Keratinocyte (primary cell): Measurements from ENCODE around the gene HCN3. TPM values are rescaled to one million over a fixed set of nuclear protein-coding genes. Genes with fewer than 3 reads are reported as not detected.

Experiments
- DNase-seq: peaks from one replicate; pipeline ENCODE4 v3.0.0-alpha.2; 2011; ENCODE audit warnings: low read depth, missing footprints, low spot score
- FAIRE-seq: peaks from 2 replicates; lab custom pipeline; 2011; peaks lifted over from hg19 to GRCh38; lab: Jason Lieb, UNC
- H2AFZ ChIP-seq: 2 replicates; pipeline ENCODE4 v1.6.0; 2012; ENCODE audit warnings: low read length, control low read depth, inconsistent platforms; ENCODE audit not compliant: control insufficient read depth
- H3K27ac ChIP-seq: 2 replicates; pipeline ENCODE4 v1.5.1; 2011; ENCODE audit warnings: low read length; ENCODE audit not compliant: control insufficient read depth, insufficient read depth
- H3K27me3 ChIP-seq: 3 replicates; pipeline ENCODE4 v1.6.0; 2011; ENCODE audit warnings: low read length; ENCODE audit not compliant: control insufficient read depth, insufficient read depth; ENCODE audit errors: extremely low read depth
- H3K36me3 ChIP-seq, 2 experiments: 2 replicates in 1 of 2; 3 replicates in 1 of 2; pipeline ENCODE4 v1.5.1; 2011; ENCODE audit warnings: low read length in 2 of 2, mild to moderate bottlenecking in 1 of 2; ENCODE audit not compliant: control insufficient read depth in 2 of 2, insufficient read depth in 2 of 2; ENCODE audit errors: extremely low read depth in 1 of 2
- H3K4me1 ChIP-seq: 3 replicates; pipeline ENCODE4 v1.5.1; 2011; ENCODE audit warnings: low read length; ENCODE audit not compliant: control insufficient read depth, insufficient read depth; ENCODE audit errors: extremely low read depth
- H3K4me2 ChIP-seq: 3 replicates; pipeline ENCODE4 v1.6.0; 2011; ENCODE audit warnings: low read depth, low read length; ENCODE audit not compliant: control insufficient read depth, insufficient read depth; ENCODE audit errors: extremely low read depth
- H3K4me3 ChIP-seq, 3 experiments: fragments of 200-600 bp in 1 of 3; sonication (generic) in 1 of 3; 2 replicates in 2 of 3; 3 replicates in 1 of 3; pipeline ENCODE4 v1.5.1; 2011 to 2016; ENCODE audit warnings: low read length in 3 of 3, mild to moderate bottlenecking in 3 of 3, control low read depth in 2 of 3, inconsistent platforms in 1 of 3, low read depth in 1 of 3, mixed read lengths in 1 of 3, mixed run types in 1 of 3, moderate library complexity in 1 of 3; ENCODE audit not compliant: control insufficient read depth in 2 of 3, insufficient read depth in 2 of 3; ENCODE audit errors: extremely low read depth in 1 of 3
- H3K79me2 ChIP-seq: 2 replicates; pipeline ENCODE4 v1.6.0; 2012; ENCODE audit warnings: low read length; ENCODE audit not compliant: control insufficient read depth, insufficient read depth
- H3K9ac ChIP-seq: 3 replicates; pipeline ENCODE4 v1.6.0; 2011; ENCODE audit warnings: low read length; ENCODE audit not compliant: control insufficient read depth, insufficient read depth; ENCODE audit errors: extremely low read depth
- H3K9me1 ChIP-seq: 3 replicates; pipeline ENCODE4 v1.6.0; 2011; ENCODE audit warnings: low read length; ENCODE audit not compliant: control insufficient read depth, insufficient read depth; ENCODE audit errors: extremely low read depth
- H3K9me3 ChIP-seq: 2 replicates; pipeline ENCODE4 v1.5.1; 2012; ENCODE audit warnings: low read depth, low read length; ENCODE audit not compliant: control insufficient read depth
- H4K20me1 ChIP-seq: 3 replicates; pipeline ENCODE4 v1.6.0; 2011; ENCODE audit warnings: low read length; ENCODE audit not compliant: control insufficient read depth, insufficient read depth; ENCODE audit errors: extremely low read depth
- EZH2 ChIP-seq: IDR thresholded peaks from one replicate; pipeline ENCODE4 v1.6.1; 2012; ENCODE audit warnings: inconsistent platforms, mild to moderate bottlenecking, low read length, moderate library complexity
- dilution Hi-C: fragments of 300-500 bp; cut with MboI; formaldehyde crosslinking; loops from one replicate; pipeline ENCODE4 v1.7.0; 2020; ENCODE audit warnings: low sequenced_read_pairs; ENCODE audit not compliant: extremely low pct_ligation_motif_present
- polyA plus RNA-seq, 5 experiments: library from polyadenylated mRNA; depleted of rRNA in 3 of 5; stranded (reverse) in 3 of 5; stranded (forward) in 1 of 5; unstranded in 1 of 5; fragments of >200 nt; gene quantifications; 1 replicate in 1 of 5; 2 replicates in 3 of 5; 3 replicates in 1 of 5; pipeline versions ENCODE4 v1.2.1 to v1.2.3, GENCODE V29; 2011 to 2012; ENCODE audit warnings: missing spikeins in 2 of 5, low read depth in 1 of 5, low replicate concordance in 1 of 5
- TF ChIP-seq, protein P1 (sequence below), 3 experiments: IDR thresholded peaks in 1 of 3; conservative IDR thresholded peaks in 1 of 3; optimal IDR thresholded peaks in 1 of 3; 2 replicates in 2 of 3; 3 replicates in 1 of 3; pipeline versions ENCODE3 to v1.5.1; 2011; ENCODE audit warnings: low read length in 3 of 3, mild to moderate bottlenecking in 3 of 3, moderate library complexity in 2 of 3, control low read depth in 1 of 3, inconsistent platforms in 1 of 3; ENCODE audit not compliant: insufficient read depth in 2 of 3; ENCODE audit errors: extremely low read depth in 1 of 3

The HCN3 gene
- polyA plus RNA-seq, 1 donor (not counting 4 experiments of a cell fraction or from before 2014, with no cell fraction given): 3.0 TPM

DNA sequence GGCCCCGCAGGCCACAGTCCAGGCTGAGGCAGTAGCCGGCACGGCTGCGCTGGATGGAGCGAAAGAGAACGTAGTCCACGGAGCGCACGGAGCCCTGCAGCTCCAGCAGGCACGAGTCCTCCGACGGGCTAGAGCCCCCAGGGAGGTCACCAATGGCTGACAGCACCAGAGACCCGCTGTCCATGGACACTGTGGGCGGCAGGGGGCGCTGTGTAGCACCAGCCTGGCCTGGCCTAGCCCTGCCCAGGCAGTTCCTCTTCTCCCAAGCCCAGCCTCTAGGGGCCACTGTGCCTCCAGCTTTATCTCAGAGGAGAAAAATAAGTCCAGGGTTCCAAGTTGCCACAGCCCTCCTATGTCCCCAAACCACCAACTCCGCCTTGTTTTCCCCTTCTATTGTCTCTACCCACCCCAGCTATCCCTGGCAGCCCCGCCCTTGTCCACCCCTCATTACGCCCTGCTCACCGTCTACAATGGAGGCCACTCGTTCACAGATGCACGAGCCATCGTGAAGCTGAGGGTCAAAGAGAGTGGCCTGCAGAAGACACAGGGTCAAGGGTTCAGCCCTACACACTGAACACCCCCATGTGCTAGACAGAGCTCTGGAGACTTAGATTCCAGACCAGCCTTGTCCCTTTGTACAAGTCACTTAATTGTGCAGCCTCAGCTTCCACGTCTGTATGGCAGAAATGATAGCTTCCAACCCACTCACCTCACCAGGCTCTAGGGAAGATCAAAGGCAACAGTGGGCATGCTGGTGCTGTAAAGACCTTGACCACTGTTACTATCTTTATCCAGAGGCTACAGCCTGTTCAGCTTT is 26.4 kb upstream of the HCN3 start:
- no peak overlapping the region for H2AFZ ChIP-seq
- dilution Hi-C loops: no loop called here
- DNase-seq (peak; percentile 64), FAIRE-seq (peak; percentile 34)
- H3K9ac ChIP-seq: no peak overlapping the region
- H3K36me3 ChIP-seq: peaks cover 11 to 19% of the 10 kb centered on the region in 2 experiments
- no peak overlapping the region for H3K4me3 ChIP-seq
- no peak overlapping the region for H3K4me2 ChIP-seq
- no peaks in the 10 kb centered on the region for H3K27me3 ChIP-seq
- no peak for TF ChIP-seq EZH2
- TF ChIP-seq, protein P1, sequence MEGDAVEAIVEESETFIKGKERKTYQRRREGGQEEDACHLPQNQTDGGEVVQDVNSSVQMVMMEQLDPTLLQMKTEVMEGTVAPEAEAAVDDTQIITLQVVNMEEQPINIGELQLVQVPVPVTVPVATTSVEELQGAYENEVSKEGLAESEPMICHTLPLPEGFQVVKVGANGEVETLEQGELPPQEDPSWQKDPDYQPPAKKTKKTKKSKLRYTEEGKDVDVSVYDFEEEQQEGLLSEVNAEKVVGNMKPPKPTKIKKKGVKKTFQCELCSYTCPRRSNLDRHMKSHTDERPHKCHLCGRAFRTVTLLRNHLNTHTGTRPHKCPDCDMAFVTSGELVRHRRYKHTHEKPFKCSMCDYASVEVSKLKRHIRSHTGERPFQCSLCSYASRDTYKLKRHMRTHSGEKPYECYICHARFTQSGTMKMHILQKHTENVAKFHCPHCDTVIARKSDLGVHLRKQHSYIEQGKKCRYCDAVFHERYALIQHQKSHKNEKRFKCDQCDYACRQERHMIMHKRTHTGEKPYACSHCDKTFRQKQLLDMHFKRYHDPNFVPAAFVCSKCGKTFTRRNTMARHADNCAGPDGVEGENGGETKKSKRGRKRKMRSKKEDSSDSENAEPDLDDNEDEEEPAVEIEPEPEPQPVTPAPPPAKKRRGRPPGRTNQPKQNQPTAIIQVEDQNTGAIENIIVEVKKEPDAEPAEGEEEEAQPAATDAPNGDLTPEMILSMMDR (optimal IDR thresholded peaks at IDR 0.05 in 1 of 3, IDR thresholded peaks at IDR 0.05 in 1 of 3, conservative IDR thresholded peaks at IDR 0.05 in 1 of 3; ENCODE audit: extremely low read depth in 1 of 3, insufficient read depth in 2 of 3, low read length in 3 of 3): peak; percentile 99 to 100 (median 100)
- H3K79me2 ChIP-seq: peaks cover 13% of the 10 kb centered on the region
- no peaks in the 10 kb centered on the region for H3K9me3 ChIP-seq
- H3K4me1 ChIP-seq: peaks cover 13% of the 10 kb centered on the region
- no peak overlapping the region for H3K27ac ChIP-seq
- H4K20me1 ChIP-seq: no peaks in the 10 kb centered on the region
- H3K9me1 ChIP-seq: no peaks in the 10 kb centered on the region

DNA sequence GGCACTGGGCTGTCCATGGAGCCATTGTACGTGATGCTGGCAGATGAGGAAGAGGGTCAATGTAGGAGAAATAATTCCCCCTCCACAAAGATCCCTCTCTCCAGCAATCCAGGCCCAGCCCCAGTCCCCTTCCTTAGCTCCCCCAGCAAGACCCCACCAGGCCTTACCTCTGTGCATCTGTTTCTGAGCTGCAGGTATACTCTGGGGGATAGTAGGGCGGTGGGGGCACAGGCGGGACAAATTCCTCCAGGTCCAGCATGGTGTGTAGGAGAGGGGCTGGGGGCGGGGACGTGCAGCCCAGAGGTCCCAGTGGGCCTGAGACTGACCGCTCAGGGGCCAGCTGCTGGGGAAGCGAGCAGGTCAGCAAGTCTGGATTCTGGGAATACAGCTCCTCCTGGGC is 25.7 kb upstream of the HCN3 start:
- Histone ChIP-seq H3K4me3 (no peak overlapping the region), H4K20me1 (no peaks in the 10 kb centered on the region), H3K9me3 (no peaks in the 10 kb centered on the region), H3K4me2 (no peak overlapping the region), H3K9ac (no peak overlapping the region), H3K27ac (no peak overlapping the region), H3K9me1 (no peaks in the 10 kb centered on the region), H3K4me1 (peaks cover 19% of the 10 kb centered on the region), H2AFZ (no peak overlapping the region), H3K79me2 (peaks cover 13% of the 10 kb centered on the region), H3K27me3 (no peaks in the 10 kb centered on the region), H3K36me3 (peaks cover 13 to 19% of the 10 kb centered on the region in 2 experiments)
- no peak for DNase-seq
- TF ChIP-seq, protein P1 (optimal IDR thresholded peaks at IDR 0.05 in 1 of 3, IDR thresholded peaks at IDR 0.05 in 1 of 3, conservative IDR thresholded peaks at IDR 0.05 in 1 of 3; ENCODE audit: extremely low read depth in 1 of 3, insufficient read depth in 2 of 3, low read length in 3 of 3): no peak
- TF ChIP-seq EZH2: no peak
- dilution Hi-C loops: no loop called here
- FAIRE-seq: no peak
